Fibroblast of lung (primary cell): ENCODE data around the gene SCGB3A1.

ENCODE experiments used
- CTCF ChIP-seq, 2 donors: IDR thresholded peaks in 1 of 2; conservative IDR thresholded peaks in 1 of 2; 1 replicate in 1 of 2; 2 replicates in 1 of 2; pipeline ENCODE4 v1.5.1; 2011 to 2012; ENCODE audit warnings: low read length in 2 of 2, control low read depth in 1 of 2, inconsistent platforms in 1 of 2, low read depth in 1 of 2, mild to moderate bottlenecking in 1 of 2
- EZH2 ChIP-seq: IDR thresholded peaks from 2 replicates; pipeline ENCODE4 v1.5.1; 2012; ENCODE audit warnings: low read length, control low read depth, mild to moderate bottlenecking; ENCODE audit errors: missing control alignments

- TF ChIP-seq CTCF (conservative IDR thresholded peaks at IDR 0.05 in 1 of 2, IDR thresholded peaks at IDR 0.05 in 1 of 2; ENCODE audit: low read depth in 1 of 2, low read length in 2 of 2) (no peak), EZH2 (no peak)
Observed at GRCh38 chr5:180596668-180597231, 5.5 kb upstream of the SCGB3A1 start.
